ENCODE results near the gene PAQR5. TPM values are rescaled to one million over a fixed set of nuclear protein-coding genes. Genes with fewer than 3 reads are reported as not detected.

Gene PAQR5
- total RNA-seq, 1 experiment from 2014 or later: 9.4 TPM

- no peak for TF ChIP-seq ZNF423 (CRISPR knock-in tag; IDR thresholded peaks at IDR 0.05)
- TF ChIP-seq TCF7 (CRISPR knock-in tag; IDR thresholded peaks at IDR 0.05; ENCODE audit: low read depth): no peak
- no peak for TF ChIP-seq JAZF1 (CRISPR knock-in tag; IDR thresholded peaks at IDR 0.05)
- no peak for TF ChIP-seq ZBTB43 (CRISPR knock-in tag; IDR thresholded peaks at IDR 0.05)
- TF ChIP-seq FOXK1 (CRISPR knock-in tag; IDR thresholded peaks at IDR 0.05): no peak
- no peak for TF ChIP-seq ZNF671 (CRISPR knock-in tag; IDR thresholded peaks at IDR 0.05)
- no peak for TF ChIP-seq PRDM15 (CRISPR knock-in tag; IDR thresholded peaks at IDR 0.05)
- no peak for TF ChIP-seq ZNF512 (CRISPR knock-in tag; IDR thresholded peaks at IDR 0.05; ENCODE audit: borderline replicate concordance)
- no peak for TF ChIP-seq ZMAT4 (CRISPR knock-in tag; IDR thresholded peaks at IDR 0.05)
- Mint-ChIP-seq H3K4me3 (no peak overlapping the region), H3K9me3 (no peaks in the 10 kb centered on the region), H3K4me1 (no peaks in the 10 kb centered on the region), H3K36me3 (peaks cover 82% of the 10 kb centered on the region), H3K27ac (no peak overlapping the region), H3K27me3 (ENCODE audit: low read depth) (no peaks in the 10 kb centered on the region)
- ATAC-seq (no peak), DNase-seq (ENCODE audit: low spot score) (no peak)
- CTCF ChIA-PET: no interaction called here
- POLR2A ChIA-PET: no interaction called here
Observed at GRCh38 chr15:69422336-69422895, 123.7 kb downstream of the PAQR5 start.

DNA sequence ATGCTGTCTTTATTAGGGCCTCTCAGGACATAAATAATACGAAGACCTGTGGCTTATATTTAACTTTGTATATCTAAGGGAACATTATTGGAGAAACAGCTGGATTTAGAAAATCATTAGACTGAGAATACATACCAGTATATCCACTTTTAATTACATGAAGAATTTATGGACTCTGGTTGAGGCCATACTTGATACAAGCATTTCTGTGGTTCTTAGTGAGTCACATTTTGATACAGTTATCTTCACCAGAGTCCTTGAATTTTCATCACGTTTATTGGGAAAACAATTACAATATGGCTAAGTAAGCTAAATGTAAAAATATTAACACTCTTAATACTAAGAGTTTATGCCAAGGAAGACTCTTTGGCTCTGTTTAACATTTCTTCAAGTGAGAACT lies 125.3 kb downstream of the PAQR5 start:
- Mint-ChIP-seq H3K9me3 (no peaks in the 10 kb centered on the region), H3K27ac (no peak overlapping the region), H3K27me3 (ENCODE audit: low read depth) (no peaks in the 10 kb centered on the region), H3K36me3 (peaks cover 82% of the 10 kb centered on the region), H3K4me1 (no peaks in the 10 kb centered on the region), H3K4me3 (no peak overlapping the region)
- ATAC-seq (no peak), DNase-seq (ENCODE audit: low spot score) (no peak)
- POLR2A ChIA-PET: no interaction called here
- CTCF ChIA-PET: no interaction called here
- TF ChIP-seq ZBTB43 (CRISPR knock-in tag; IDR thresholded peaks at IDR 0.05) (no peak), KAT7 (CRISPR knock-in tag; IDR thresholded peaks at IDR 0.05; ENCODE audit: borderline replicate concordance) (no peak), PREB (CRISPR knock-in tag; IDR thresholded peaks at IDR 0.05; ENCODE audit: borderline replicate concordance) (no peak), CBFB (CRISPR knock-in tag; IDR thresholded peaks at IDR 0.05; ENCODE audit: low read depth) (no peak), IRF2 (CRISPR knock-in tag; IDR thresholded peaks at IDR 0.05; ENCODE audit: borderline replicate concordance, low read depth) (no peak), ZNF425 (CRISPR knock-in tag; conservative IDR thresholded peaks at IDR 0.05) (no peak), GABPB1 (CRISPR knock-in tag; IDR thresholded peaks at IDR 0.05) (no peak), GRHL2 (CRISPR knock-in tag; IDR thresholded peaks at IDR 0.05; ENCODE audit: insufficient replicate concordance, severe bottlenecking) (no peak)
- TF ChIP-seq, protein P1, sequence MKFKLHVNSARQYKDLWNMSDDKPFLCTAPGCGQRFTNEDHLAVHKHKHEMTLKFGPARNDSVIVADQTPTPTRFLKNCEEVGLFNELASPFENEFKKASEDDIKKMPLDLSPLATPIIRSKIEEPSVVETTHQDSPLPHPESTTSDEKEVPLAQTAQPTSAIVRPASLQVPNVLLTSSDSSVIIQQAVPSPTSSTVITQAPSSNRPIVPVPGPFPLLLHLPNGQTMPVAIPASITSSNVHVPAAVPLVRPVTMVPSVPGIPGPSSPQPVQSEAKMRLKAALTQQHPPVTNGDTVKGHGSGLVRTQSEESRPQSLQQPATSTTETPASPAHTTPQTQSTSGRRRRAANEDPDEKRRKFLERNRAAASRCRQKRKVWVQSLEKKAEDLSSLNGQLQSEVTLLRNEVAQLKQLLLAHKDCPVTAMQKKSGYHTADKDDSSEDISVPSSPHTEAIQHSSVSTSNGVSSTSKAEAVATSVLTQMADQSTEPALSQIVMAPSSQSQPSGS (CRISPR knock-in tag; IDR thresholded peaks at IDR 0.05; ENCODE audit: borderline replicate concordance, low read depth): no peak
- TF ChIP-seq, protein P2, sequence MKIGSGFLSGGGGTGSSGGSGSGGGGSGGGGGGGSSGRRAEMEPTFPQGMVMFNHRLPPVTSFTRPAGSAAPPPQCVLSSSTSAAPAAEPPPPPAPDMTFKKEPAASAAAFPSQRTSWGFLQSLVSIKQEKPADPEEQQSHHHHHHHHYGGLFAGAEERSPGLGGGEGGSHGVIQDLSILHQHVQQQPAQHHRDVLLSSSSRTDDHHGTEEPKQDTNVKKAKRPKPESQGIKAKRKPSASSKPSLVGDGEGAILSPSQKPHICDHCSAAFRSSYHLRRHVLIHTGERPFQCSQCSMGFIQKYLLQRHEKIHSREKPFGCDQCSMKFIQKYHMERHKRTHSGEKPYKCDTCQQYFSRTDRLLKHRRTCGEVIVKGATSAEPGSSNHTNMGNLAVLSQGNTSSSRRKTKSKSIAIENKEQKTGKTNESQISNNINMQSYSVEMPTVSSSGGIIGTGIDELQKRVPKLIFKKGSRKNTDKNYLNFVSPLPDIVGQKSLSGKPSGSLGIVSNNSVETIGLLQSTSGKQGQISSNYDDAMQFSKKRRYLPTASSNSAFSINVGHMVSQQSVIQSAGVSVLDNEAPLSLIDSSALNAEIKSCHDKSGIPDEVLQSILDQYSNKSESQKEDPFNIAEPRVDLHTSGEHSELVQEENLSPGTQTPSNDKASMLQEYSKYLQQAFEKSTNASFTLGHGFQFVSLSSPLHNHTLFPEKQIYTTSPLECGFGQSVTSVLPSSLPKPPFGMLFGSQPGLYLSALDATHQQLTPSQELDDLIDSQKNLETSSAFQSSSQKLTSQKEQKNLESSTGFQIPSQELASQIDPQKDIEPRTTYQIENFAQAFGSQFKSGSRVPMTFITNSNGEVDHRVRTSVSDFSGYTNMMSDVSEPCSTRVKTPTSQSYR (CRISPR knock-in tag; IDR thresholded peaks at IDR 0.05): no peak

All from WTC11 (cell line).